CD4-positive, alpha-beta T cell treated with Interleukin-21 for 1 hour (primary cell): ENCODE data around the gene NR2F6.

Experiments
- DNase-seq: peaks from one replicate; pipeline ENCODE4 v3.0.0-alpha.2; 2020

NR2F6 gene

GRCh38 chr19:17263712-17264640, 18.3 kb upstream of the NR2F6 start:
- no peak for DNase-seq

- no peak for DNase-seq
Observed at GRCh38 chr19:17262557-17262956, 16.8 kb upstream of the NR2F6 start.

GRCh38 chr19:17260842-17261325, 15.2 kb upstream of the NR2F6 start:
- peak; percentile 91 for DNase-seq

GRCh38 chr19:17259934-17260333, 14.2 kb upstream of the NR2F6 start:
- no peak for DNase-seq

GRCh38 chr19:17259118-17259780, 13.5 kb upstream of the NR2F6 start:
- no peak for DNase-seq

GRCh38 chr19:17256130-17256529, 10.4 kb upstream of the NR2F6 start:
- no peak for DNase-seq

GRCh38 chr19:17255150-17255621, 9.5 kb upstream of the NR2F6 start:
- DNase-seq = no peak

GRCh38 chr19:17254636-17255035, 8.9 kb upstream of the NR2F6 start:
- no peak for DNase-seq

GRCh38 chr19:17249887-17250548, 4.3 kb upstream of the NR2F6 start:
- no peak for DNase-seq

GRCh38 chr19:17248011-17248776, 2.5 kb upstream of the NR2F6 start:
- DNase-seq = no peak

GRCh38 chr19:17246681-17247425, 1.1 kb upstream of the NR2F6 start:
- no peak for DNase-seq

GRCh38 chr19:17244618-17245534, 843 bp downstream of the NR2F6 start:
- DNase-seq = no peak

- no peak for DNase-seq
Observed at GRCh38 chr19:17243830-17244617, 1.7 kb downstream of the NR2F6 start.

- DNase-seq = no peak
Observed at GRCh38 chr19:17243211-17243829, 2.4 kb downstream of the NR2F6 start.

- no peak for DNase-seq
Observed at GRCh38 chr19:17242431-17243208, 3.1 kb downstream of the NR2F6 start.

GRCh38 chr19:17240826-17241399, 4.8 kb downstream of the NR2F6 start:
- no peak for DNase-seq

- DNase-seq = no peak
Observed at GRCh38 chr19:17240062-17240752, 5.5 kb downstream of the NR2F6 start.
